Measurements from ENCODE around the gene PDP2. TPM values are rescaled to one million over a fixed set of nuclear protein-coding genes. Genes with fewer than 3 reads are reported as not detected.

The PDP2 gene
- total RNA-seq, 1 donor from 2014 or later = 18.3 TPM

- no peak for DNase-seq
- Mint-ChIP-seq H3K36me3 (ENCODE audit: unreplicated experiment) (peaks cover 8% of the 10 kb centered on the region), H3K4me3 (ENCODE audit: unreplicated experiment) (no peak overlapping the region), H3K4me1 (ENCODE audit: low read depth, unreplicated experiment) (peaks cover 8% of the 10 kb centered on the region), H3K27me3 (ENCODE audit: unreplicated experiment) (peaks cover 18% of the 10 kb centered on the region), H3K9me3 (ENCODE audit: unreplicated experiment) (peaks cover 2% of the 10 kb centered on the region), H3K27ac (ENCODE audit: unreplicated experiment) (no peak overlapping the region)
- no peak for TF ChIP-seq CTCF (IDR thresholded peaks at IDR 0.05; ENCODE audit: partially characterized antibody, unreplicated experiment)
These were observed 39.4 kb upstream of the PDP2 start for GRCh38 chr16:66840883-66841282.

GRCh38 chr16:66841366-66841765 lies 38.9 kb upstream of the PDP2 start:
- H3K9me3 Mint-ChIP-seq (ENCODE audit: unreplicated experiment) = peaks cover 4% of the 10 kb centered on the region
- H3K36me3 Mint-ChIP-seq (ENCODE audit: unreplicated experiment) = peaks cover 8% of the 10 kb centered on the region
- H3K27me3 Mint-ChIP-seq (ENCODE audit: unreplicated experiment) = peaks cover 20% of the 10 kb centered on the region
- peaks cover 13% of the 10 kb centered on the region for H3K4me1 Mint-ChIP-seq (ENCODE audit: low read depth, unreplicated experiment)
- no peak overlapping the region for H3K4me3 Mint-ChIP-seq (ENCODE audit: unreplicated experiment)
- no peak for DNase-seq
- no peak for TF ChIP-seq CTCF (IDR thresholded peaks at IDR 0.05; ENCODE audit: partially characterized antibody, unreplicated experiment)
- H3K27ac Mint-ChIP-seq (ENCODE audit: unreplicated experiment) = no peak overlapping the region

- no peak overlapping the region for H3K27ac Mint-ChIP-seq (ENCODE audit: unreplicated experiment)
- H3K36me3 Mint-ChIP-seq (ENCODE audit: unreplicated experiment) = peaks cover 8% of the 10 kb centered on the region
- no peak for DNase-seq
- H3K4me1 Mint-ChIP-seq (ENCODE audit: low read depth, unreplicated experiment) = peaks cover 14% of the 10 kb centered on the region
- no peak overlapping the region for H3K4me3 Mint-ChIP-seq (ENCODE audit: unreplicated experiment)
- TF ChIP-seq CTCF (IDR thresholded peaks at IDR 0.05; ENCODE audit: partially characterized antibody, unreplicated experiment) = no peak
- peaks cover 18% of the 10 kb centered on the region for H3K27me3 Mint-ChIP-seq (ENCODE audit: unreplicated experiment)
- H3K9me3 Mint-ChIP-seq (ENCODE audit: unreplicated experiment) = peaks cover 4% of the 10 kb centered on the region
These were observed 37.5 kb upstream of the PDP2 start for GRCh38 chr16:66842765-66843164.

GRCh38 chr16:66843191-66843590 lies 37.1 kb upstream of the PDP2 start:
- Mint-ChIP-seq H3K9me3 (ENCODE audit: unreplicated experiment) (peaks cover 4% of the 10 kb centered on the region), H3K4me3 (ENCODE audit: unreplicated experiment) (no peak overlapping the region), H3K4me1 (ENCODE audit: low read depth, unreplicated experiment) (peaks cover 14% of the 10 kb centered on the region), H3K36me3 (ENCODE audit: unreplicated experiment) (peaks cover 7% of the 10 kb centered on the region), H3K27me3 (ENCODE audit: unreplicated experiment) (peaks cover 18% of the 10 kb centered on the region), H3K27ac (ENCODE audit: unreplicated experiment) (no peak overlapping the region)
- no peak for TF ChIP-seq CTCF (IDR thresholded peaks at IDR 0.05; ENCODE audit: partially characterized antibody, unreplicated experiment)
- DNase-seq = no peak

GRCh38 chr16:66844009-66844341 lies 36.3 kb upstream of the PDP2 start:
- Mint-ChIP-seq H3K9me3 (ENCODE audit: unreplicated experiment) (peaks cover 4% of the 10 kb centered on the region), H3K27ac (ENCODE audit: unreplicated experiment) (no peak overlapping the region), H3K27me3 (ENCODE audit: unreplicated experiment) (peaks cover 18% of the 10 kb centered on the region), H3K4me3 (ENCODE audit: unreplicated experiment) (peak overlapping the region; percentile 77), H3K36me3 (ENCODE audit: unreplicated experiment) (no peaks in the 10 kb centered on the region), H3K4me1 (ENCODE audit: low read depth, unreplicated experiment) (peaks cover 14% of the 10 kb centered on the region)
- DNase-seq = no peak
- no peak for TF ChIP-seq CTCF (IDR thresholded peaks at IDR 0.05; ENCODE audit: partially characterized antibody, unreplicated experiment)

All from glutamatergic neuron (in vitro differentiated cells).